GM19035 (cell line): ENCODE measurements around the gene CADPS.

Source experiments
- ATAC-seq: cut with Tn5 transposase; IDR thresholded peaks from one replicate; pipeline ENCODE4 v1.9.1; 2021; ENCODE audit not compliant: unreplicated experiment

CADPS gene

DNA sequence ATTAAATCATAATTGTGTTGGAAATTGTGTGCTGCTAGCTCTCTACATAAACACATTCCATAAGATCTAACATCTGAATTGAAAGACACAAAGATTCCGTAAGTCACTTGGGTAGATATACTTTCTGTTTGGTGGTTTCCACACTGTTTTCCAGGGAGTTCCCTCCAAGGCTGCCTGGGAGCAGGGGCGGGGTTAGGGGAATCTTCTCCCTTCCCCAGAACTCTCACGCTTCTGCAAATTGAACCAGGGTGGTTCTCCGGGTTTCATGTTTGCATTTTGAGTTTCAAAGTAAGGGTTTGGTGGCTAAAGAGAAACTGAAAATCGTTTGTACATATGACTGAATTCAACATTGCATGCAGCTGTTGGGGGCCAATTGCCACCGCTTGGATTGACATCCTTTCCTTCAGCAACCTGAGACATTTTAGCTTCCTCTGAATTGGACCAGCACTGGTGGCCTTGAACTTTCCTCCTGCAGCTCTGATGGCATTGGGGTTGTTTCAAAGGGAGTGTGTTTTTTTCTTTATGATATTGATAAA is 309.1 kb downstream of the CADPS start:
- no peak for ATAC-seq

DNA sequence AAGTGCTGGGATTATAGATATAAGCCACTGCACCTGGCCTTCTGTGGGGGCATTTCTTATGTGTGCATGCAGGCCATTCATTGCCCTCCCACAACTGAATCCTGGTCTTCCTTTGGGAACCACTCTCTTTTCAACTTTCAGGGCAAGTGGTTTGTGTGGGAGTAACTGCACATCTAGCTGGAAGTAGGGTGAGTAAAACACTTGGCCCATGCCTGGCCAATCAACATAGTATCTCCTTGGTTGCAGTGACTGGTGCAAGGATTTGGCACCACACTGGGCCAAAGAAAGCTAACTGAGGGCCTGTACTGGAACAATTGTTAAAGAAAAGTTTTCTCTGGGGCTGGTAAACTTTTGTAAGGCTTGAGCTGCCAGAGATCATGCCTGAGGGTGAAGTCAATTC is 312.6 kb downstream of the CADPS start:
- no peak for ATAC-seq

DNA sequence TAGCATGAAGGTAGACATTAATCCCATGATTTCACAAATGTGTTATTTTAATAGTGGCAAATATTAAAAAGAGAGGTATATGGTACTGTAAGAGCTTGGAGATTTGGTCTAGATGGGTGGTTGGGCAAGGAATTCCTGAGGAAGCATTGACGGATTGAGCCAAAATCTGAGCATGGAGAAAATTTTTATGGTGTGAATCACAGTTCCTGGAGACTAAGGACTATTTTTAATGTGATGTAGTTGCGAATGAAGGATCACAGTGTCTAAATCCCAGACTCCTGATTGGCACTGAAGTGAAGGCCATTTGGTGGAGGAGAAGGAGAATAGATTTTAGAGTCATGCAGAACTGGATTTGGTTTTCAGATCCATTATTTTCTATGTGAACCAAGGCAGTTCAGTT is 313.2 kb downstream of the CADPS start:
- no peak for ATAC-seq

DNA sequence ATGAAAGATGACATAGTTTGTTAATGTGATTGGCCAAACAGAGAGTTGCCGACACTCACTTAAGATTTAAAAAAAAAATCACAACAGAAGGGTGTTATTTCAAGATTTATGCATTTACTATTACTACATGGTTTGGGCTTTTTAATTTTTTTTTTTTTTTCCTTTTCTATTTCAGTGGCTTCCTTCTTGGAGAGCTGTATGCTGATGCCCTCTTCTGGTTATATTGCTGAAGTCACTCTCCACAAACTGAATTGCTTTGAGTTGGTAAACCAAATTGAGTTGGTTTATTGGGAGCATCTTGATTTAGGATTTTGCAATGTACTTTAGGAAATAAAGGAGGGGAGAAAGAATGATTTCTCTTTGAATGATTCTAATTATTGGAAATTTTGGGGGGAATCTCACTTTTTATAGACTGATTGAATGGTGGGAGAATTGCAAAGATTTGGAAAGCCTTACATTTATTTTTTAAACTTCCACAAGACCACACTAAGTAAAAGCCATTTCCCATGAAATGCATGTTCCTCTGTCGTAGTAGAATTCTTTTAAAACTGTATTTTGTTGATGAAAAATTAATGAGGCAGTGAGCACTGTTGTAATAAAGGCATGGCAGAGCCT is 315.3 kb downstream of the CADPS start:
- no peak for ATAC-seq

DNA sequence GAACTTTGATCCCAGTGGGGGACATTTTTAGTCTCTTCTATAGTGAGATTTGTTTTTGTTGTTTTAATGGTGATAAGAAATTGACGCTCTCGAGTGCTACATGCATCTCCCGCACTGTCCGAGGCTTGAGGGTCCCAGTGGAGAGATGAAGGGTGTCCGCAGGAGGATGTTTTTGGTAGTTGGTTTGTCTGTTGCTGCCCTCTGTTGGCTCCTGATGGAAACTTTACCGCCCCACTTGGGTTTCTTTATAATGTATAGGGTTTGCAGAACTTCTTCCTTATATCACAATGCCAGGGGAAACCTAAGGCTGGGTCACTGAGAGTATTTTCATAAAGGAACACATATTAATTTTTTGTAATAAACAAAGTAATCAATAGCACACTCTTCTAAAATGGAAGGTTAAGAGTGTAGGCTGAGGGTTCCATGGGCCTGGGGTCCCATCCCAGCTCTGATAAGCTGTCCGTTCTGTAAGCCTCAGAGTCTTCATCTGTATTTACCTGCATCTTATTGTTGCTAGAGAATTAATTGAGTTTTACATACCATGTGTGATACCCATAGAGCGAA is 316.6 kb downstream of the CADPS start:
- ATAC-seq = no peak

DNA sequence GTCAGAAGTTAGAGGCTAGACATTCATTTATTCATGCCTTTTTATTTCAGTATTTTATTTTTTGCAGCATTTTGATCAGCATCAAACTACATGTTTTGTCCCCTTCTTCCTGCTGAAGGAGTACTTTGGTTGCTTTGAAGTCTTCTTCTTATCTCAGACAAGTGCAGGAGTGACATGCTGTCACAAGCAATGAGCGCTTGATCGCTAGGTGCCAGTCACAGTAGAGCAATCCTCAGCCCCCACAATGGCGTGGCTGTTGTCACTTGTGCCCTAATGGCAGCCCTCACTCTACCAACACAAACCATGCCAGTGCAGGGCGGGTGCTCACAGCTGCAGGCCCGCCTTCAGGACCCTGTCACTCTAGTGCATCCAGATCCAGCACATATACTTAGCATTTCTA is 317.2 kb downstream of the CADPS start:
- ATAC-seq = no peak

DNA sequence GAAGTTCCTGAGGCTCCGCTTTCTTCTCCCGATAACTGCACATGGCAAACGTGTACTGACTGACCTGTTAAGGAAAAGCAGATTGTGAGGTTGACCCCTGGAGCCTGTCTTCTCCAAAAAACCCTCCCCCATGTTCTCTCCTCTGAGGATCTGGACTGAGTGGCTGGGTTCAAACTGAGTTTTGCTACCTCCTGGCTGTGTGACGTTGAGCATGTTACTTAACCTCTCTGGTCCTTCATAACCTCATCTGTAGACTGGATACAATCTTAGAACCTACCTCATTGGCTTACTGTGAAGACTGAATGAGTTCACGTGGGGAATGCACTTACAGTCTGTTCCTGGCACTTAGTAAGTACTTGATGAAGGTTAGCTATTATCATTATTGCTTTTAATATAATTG is 317.8 kb downstream of the CADPS start:
- ATAC-seq = no peak

DNA sequence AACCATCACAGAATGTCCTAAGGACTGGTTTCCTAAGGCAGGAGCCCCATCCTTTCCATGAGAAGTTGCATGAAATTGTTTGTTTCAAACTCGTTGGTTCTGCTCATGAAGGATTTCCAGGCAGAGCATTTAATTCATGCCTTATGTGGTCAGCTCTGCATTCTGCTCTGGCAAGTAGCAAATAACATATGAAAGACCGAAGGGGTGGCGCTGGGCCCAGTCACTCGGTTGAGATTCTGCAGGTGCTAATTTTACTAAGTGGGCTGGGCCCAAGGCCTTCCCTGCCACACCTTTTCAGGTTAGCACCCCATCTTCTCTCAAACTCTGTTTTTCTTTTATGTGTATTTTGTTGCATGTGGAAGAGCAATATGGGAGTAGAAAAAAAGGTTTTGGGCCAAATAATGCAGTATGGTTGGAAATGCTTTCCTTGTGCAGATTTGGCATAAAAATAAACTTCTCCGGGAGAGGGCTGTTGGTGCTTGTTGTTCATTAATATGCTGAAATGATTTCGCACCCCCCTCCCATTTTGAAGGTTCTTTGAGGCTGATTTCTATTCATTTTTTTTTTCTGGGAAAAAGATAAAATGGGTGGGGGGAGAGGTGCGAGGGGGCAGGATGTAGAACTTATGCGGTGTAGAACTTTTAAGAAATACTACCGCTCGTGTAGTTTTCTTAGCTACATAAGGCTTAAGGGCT is 318.9 kb downstream of the CADPS start:
- ATAC-seq = no peak

DNA sequence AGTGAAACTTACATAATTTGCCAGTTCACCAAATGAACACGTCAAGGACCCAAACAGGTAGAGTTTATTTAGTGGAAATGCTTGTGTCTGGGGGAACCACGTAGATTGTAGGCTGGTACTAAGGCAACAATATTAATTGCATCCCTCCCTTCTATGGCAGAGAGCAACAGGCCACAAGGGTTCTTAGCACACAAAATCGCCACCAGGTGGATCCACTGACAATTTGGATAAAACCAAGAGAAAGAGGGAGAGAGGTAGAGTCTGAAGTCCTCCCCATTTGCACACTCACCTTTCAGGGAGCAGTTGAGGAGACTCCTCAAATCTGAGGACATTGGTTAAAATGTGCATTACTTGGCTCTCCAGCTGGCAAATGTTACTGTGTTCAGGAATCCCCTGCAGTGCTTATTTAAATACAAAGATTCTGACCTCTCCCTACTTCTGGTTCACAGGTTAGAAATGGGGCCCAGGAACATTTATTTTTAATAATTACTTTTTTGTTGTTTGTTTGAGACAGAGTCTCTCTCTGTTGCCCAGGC is 320.9 kb downstream of the CADPS start:
- no peak for ATAC-seq

DNA sequence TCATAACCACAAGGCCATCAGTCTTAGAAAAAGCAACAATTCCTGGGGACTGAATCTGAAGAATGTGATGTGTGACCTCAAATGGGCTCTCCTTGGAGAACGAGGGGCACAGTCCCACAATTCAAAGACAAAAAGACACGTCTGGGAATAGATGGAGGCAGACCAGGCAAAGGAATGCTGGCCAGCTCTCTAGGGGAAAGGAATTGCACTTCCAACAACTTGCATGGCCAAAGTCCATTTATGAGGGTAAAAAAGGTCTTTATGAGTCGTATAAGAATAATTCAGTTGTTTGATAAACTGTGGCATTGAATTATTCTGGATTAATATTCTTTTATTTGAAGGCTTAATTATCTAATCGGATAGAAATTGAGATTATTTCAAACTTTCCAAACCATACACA is 321.4 kb downstream of the CADPS start:
- no peak for ATAC-seq

DNA sequence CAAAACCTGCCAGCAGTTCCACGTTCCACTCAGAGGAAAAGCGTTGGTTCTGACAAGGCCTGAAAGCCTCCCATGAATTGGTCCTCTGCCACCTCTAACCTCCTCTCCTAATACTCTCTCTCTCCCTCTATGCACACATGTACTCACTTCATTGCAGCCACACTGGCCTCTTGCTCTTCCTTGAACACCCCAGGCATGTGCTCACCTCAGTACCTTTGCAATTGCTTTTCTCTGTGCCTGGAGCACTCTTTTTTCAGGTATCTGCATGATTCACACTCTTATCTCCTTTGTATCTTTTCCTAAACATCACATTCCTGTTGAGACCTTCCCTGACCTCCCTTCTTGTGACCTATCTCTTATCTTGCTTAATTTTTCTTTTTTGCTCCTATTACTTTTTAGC is 323.7 kb downstream of the CADPS start:
- ATAC-seq = no peak

DNA sequence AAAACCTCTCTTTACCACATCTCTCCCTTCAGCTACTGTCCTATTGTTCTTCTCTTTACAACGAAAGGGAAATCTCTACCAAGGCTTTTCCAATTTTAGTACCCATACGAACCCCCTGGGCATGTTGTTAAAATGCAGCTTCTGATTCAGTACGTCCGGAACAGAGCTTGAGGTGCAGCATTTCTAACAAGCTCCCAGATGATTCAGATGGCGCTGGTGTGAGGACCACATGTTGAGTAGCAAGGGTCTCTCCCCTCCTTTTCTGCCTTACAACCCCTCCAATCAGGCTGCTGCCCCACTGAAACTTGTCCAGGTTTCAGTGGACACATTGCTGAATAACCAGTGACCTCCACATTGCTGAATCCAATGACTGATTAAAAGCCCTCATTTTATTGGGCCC is 324.8 kb downstream of the CADPS start:
- no peak for ATAC-seq

DNA sequence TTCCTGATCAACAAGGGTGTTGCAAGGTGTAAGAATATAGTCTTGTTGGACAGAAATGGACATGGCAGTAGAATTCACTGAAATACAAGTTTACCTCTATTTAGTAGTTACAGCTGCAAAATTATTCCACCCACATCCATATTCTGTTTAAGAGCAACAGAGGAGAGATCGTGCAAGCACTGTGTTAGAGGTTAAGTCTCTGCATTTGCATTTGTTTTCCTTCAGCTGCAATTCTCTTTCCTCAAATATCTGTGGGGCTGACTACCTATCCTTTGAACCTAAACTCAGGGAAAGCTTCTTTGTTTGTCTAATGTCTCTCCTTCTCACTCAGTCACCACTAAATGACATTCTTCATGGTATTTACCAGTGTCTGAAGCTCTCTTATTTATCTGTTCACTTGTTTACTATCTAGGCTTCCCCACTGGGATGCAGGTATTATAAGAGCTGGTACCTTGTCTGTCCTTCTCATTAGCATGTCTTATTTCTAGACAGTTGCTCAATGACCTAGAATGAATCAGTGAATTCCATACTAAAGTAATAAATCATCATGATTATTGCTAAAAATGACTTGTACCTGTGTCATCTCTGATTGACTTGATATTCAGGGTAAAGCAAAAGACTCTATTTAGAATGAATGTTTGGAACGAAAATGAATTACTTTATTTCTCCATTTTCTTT is 326.5 kb downstream of the CADPS start:
- no peak for ATAC-seq

DNA sequence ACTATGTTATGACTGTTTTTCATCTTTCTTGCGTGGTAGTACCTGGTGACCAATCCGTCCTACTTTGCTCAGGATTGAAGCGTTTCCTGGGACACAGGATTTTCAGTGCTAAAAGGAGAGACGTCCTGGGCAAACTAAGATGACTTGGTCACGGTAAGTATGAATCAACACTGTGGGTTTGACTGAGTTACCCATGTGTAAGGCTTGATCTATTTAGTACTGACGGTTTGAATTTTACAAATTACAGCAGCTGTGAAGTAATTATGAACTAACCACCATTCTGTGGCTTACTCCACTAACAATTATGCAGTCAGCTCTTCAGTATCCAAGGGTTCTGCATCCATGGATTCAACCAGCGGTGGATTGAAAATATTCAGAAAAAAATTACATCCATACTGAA is 328.9 kb downstream of the CADPS start:
- no peak for ATAC-seq

DNA sequence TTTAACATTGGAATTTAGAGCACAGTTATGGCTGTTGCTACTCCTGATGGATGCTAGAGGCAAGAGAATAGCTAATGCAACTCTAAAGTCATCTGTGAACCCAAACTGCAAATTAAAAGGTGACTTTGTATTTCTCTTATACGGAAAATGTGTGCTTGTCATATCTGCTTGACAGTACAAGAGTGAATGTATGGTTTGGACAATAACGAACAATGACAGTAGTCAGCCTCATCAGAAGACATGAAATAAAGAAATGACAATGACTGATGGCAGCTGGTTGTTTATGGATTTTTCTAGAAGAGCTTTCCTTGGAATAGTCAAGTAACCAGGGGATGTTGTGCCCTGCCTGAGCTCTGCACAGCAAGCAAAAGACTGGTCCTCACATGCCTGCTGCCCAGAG is 333.0 kb downstream of the CADPS start:
- ATAC-seq = no peak

DNA sequence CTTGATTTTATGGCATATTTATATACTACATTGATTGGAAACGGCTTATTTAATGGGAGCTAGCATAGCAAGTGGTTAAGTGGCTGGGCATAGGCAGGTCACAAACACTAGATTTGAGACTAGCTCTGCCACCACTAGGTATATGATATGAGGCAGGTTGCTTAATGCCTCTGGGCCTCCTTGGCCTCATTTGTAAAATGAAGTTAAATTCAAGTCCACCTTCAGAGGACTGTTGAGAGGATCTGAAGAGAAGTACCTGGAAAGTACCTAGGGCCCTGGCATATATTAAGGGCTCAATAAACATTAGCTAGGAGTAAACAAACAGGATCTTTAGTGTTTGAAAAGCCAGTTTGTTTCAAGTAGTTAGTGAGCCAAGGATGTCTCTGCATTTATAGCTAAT is 335.5 kb downstream of the CADPS start:
- no peak for ATAC-seq

DNA sequence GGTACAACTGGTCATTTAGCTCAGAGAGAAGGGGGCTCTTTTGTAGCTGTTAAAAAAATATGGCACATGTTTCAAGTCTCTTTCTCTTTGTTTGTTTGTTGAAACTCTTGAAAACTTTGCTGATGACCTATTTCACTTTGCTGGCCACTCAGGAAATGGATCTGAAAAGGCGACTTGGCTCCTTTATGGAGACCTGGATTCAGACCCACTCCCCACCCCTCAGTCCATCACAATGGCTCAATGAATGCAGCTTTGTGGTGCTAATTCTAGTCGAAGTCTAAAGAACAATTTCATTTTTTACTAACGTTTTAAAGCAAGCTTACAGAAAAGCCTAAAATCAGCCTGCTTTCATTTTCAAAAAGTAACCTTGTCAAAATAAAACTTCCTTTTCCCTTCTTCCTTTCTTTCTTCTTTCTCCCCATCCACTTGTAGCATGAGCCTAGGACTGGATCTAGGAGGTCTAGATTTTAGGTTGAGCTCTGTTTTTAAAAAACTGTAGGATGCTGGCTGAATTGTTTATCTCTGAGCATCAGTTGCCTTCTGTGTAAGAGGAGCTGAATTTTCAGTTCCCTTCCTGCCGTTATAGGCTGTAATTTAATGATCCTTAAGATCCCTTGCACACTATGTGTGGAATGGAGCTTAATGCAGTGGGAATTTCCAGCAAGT is 336.4 kb downstream of the CADPS start:
- no peak for ATAC-seq

DNA sequence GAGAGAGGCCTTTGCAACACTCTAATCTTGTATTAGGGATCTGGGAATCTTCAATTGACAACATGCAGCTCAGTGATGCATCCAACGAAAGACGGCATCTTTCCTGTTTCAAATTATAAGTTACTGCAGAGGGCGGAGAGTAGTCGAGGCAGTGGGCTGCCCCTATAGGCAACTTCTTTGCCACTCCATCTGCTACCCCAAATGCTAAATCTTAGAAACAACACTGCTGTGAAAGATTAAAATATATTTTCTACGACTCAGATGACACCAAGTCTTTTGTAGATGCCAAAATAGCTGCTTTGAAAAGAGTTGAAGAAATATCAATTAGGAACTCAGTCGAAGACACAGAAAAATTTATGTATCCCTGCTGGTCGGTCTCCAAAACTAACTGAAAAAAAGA is 340.9 kb downstream of the CADPS start:
- ATAC-seq = no peak

DNA sequence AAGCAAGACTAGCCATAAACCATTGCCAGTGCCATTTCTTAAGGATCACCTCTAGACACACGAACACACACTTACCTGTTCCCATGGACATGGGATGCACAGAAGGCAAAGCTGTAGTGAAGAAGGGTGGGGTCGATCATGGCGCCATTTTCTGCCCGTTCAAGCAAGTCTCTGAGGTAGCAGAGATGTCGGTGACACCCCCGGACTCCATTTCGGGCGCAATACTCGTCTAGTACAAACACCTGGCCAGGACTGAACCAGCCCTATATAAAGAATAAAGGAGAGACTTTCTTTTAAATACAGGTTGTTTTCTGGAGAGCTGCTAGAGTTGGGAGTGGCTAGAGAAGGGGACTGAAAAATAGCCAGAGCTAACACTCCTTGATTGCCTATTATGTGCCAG is 342.4 kb downstream of the CADPS start:
- no peak for ATAC-seq

DNA sequence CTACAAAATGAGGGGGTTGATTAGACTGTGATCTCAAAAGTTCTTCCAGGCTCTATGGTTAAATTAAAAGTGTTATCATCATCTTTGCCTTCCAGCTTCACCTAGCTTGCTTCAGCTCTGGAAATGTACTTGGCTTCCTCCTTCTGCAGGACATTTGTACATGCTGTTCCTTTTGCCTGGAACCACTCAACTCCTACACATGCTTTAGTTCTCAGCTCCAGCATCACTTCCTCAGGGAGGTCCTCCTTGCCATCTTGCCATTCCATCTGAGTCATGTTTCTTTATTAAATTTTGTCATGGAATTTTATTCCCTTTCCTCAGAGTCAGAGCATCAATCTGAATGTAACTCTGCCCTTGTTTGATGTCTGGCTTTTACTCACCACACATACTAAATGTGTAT is 343.2 kb downstream of the CADPS start:
- no peak for ATAC-seq

DNA sequence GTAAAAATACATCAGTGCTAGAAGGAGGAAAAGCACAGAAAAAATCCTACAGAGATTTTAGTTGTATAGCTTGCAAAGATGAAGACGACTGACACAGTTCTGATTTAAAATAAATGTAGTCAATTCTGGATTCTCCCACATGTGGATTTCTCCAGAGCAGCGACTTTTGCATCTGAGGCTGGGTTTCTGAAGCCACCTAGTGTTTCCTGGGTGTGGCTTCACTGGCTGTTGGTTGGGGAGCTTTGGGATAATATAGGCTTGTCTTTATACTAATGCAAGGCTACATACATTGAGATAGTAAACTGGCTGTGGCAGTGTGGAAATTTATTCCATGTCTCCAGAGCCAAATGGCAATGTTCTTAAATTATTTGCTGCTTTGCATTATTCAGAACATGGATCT is 343.7 kb downstream of the CADPS start:
- ATAC-seq = no peak
